H1 (cell line): ENCODE measurements around the gene DGKD. TPM values are rescaled to one million over a fixed set of nuclear protein-coding genes. Genes with fewer than 3 reads are reported as not detected.

Experiments used
- CTCF ChIA-PET: fragments of 300-600 bp; sonication (Branson Sonifier 250); formaldehyde crosslinking; loops from one replicate; lab custom pipeline; 2021; ENCODE audit not compliant: partially characterized antibody; lab: Charles Lee
- POLR2A ChIA-PET: fragments of 300-600 bp; sonication (Branson Sonifier 250); formaldehyde crosslinking; loops from one replicate; lab custom pipeline; 2021; ENCODE audit warnings: inconsistent platforms; ENCODE audit not compliant: partially characterized antibody; lab: Charles Lee
- DNase-seq, 2 experiments: peaks; one replicate each; pipeline versions ENCODE4 v3.0.0 to v3.0.0-alpha.2; 2010 to 2022; ENCODE audit warnings: low spot score in 2 of 2, low read depth in 1 of 2, mixed read lengths in 1 of 2
- FAIRE-seq: peaks from 2 replicates; lab custom pipeline; 2011; peaks lifted over from hg19 to GRCh38; lab: Jason Lieb, UNC
- H2AFZ ChIP-seq: 2 replicates; pipeline ENCODE4 v1.8.1; 2012; ENCODE audit warnings: low read length, inconsistent platforms
- H2AK5ac ChIP-seq: 2 replicates; pipeline ENCODE4 v1.6.1; 2013; ENCODE audit warnings: low read depth, low read length
- H2BK120ac ChIP-seq: replicated peaks from 2 replicates; pipeline ENCODE3; 2013; ENCODE audit warnings: low read depth, low read length, inconsistent platforms
- H2BK12ac ChIP-seq: 2 replicates; pipeline ENCODE4 v1.6.1; 2013; ENCODE audit warnings: low read depth, low read length
- H2BK15ac ChIP-seq: 2 replicates; pipeline ENCODE4 v1.6.1; 2013; ENCODE audit warnings: low read length
- H2BK20ac ChIP-seq: 2 replicates; pipeline ENCODE4 v1.6.1; 2013; ENCODE audit warnings: low read length
- H2BK5ac ChIP-seq: 2 replicates; pipeline ENCODE4 v1.6.1; 2013; ENCODE audit warnings: low read depth, low read length
- H3K14ac ChIP-seq: 2 replicates; pipeline ENCODE4 v1.6.1; 2013; ENCODE audit warnings: inconsistent platforms; ENCODE audit not compliant: insufficient read length
- H3K18ac ChIP-seq: 2 replicates; pipeline ENCODE4 v1.6.1; 2013; ENCODE audit warnings: low read length; ENCODE audit errors: extremely low read depth
- H3K23ac ChIP-seq: 2 replicates; pipeline ENCODE4 v1.6.1; 2013; ENCODE audit warnings: inconsistent platforms; ENCODE audit not compliant: insufficient read length
- H3K23me2 ChIP-seq: 2 replicates; pipeline ENCODE4 v1.6.1; 2013; ENCODE audit warnings: low read depth, low read length
- H3K27ac ChIP-seq: 2 replicates; pipeline ENCODE4 v1.6.1; 2011; ENCODE audit warnings: low read depth, low read length, inconsistent platforms
- H3K27me3 ChIP-seq, 4 experiments: replicated peaks in 1 of 4; 1 replicate in 1 of 4; 2 replicates in 3 of 4; pipeline versions ENCODE4 v1.6.1 to v1.8.1; 2011 to 2013; ENCODE audit warnings: low read length in 3 of 4, mild to moderate bottlenecking in 3 of 4, inconsistent platforms in 2 of 4, mixed read lengths in 2 of 4, moderate library complexity in 1 of 4; ENCODE audit not compliant: control insufficient read depth in 3 of 4, insufficient read depth in 3 of 4; ENCODE audit errors: extremely low read depth in 1 of 4
- H3K36me3 ChIP-seq, 4 experiments: 2 replicates each; pipeline versions ENCODE4 v1.6.1 to v1.8.1; 2011 to 2013; ENCODE audit warnings: mild to moderate bottlenecking in 4 of 4, low read length in 3 of 4, moderate library complexity in 2 of 4, control low read depth in 1 of 4, inconsistent platforms in 1 of 4; ENCODE audit not compliant: insufficient read depth in 4 of 4, control insufficient read depth in 2 of 4
- H3K4ac ChIP-seq: replicated peaks from 2 replicates; pipeline ENCODE3; 2013; ENCODE audit warnings: low read length, low read depth, mixed read lengths, inconsistent platforms; ENCODE audit not compliant: insufficient read length
- H3K4me1 ChIP-seq, 4 experiments: replicated peaks in 1 of 4; 1 replicate in 1 of 4; 2 replicates in 3 of 4; pipeline versions ENCODE4 v1.6.1 to v1.8.1; 2011 to 2013; ENCODE audit warnings: low read length in 3 of 4, inconsistent platforms in 2 of 4, mixed read lengths in 1 of 4; ENCODE audit not compliant: insufficient read depth in 4 of 4, control insufficient read depth in 3 of 4
- H3K4me2 ChIP-seq, 2 experiments: 2 replicates each; pipeline versions ENCODE4 v1.6.1 to v1.8.1; 2011 to 2013; ENCODE audit warnings: low read depth in 2 of 2, low read length in 2 of 2, control low read depth in 1 of 2, inconsistent platforms in 1 of 2, mild to moderate bottlenecking in 1 of 2; ENCODE audit not compliant: insufficient read depth in 1 of 2
- H3K4me3 ChIP-seq, 4 experiments: fragments of 200-600, 300-600 bp in 1 of 4; sonication (generic), shearing (Covaris generic), sonication (Bioruptor Twin) in 1 of 4; 2 replicates each; pipeline versions ENCODE4 v1.5.1 to v1.8.1; 2011 to 2016; ENCODE audit warnings: low read length in 4 of 4, low read depth in 3 of 4, control low read depth in 2 of 4, inconsistent platforms in 2 of 4, mild to moderate bottlenecking in 2 of 4, mixed read lengths in 1 of 4, moderate library complexity in 1 of 4; ENCODE audit not compliant: insufficient read depth in 2 of 4; ENCODE audit errors: extremely low read depth in 1 of 4
- H3K56ac ChIP-seq: replicated peaks from 2 replicates; pipeline ENCODE3; 2013; ENCODE audit warnings: low read depth, mild to moderate bottlenecking, mixed read lengths, low read length, inconsistent platforms; ENCODE audit not compliant: insufficient read length
- H3K79me1 ChIP-seq: 2 replicates; pipeline ENCODE4 v1.6.1; 2013; ENCODE audit warnings: low read depth, low read length, control low read depth
- H3K79me2 ChIP-seq, 2 experiments: 2 replicates each; pipeline versions ENCODE4 v1.6.1 to v1.8.1; 2012 to 2013; ENCODE audit warnings: low read length in 2 of 2, mild to moderate bottlenecking in 2 of 2, inconsistent platforms in 1 of 2; ENCODE audit not compliant: insufficient read depth in 2 of 2, control insufficient read depth in 1 of 2
- H3K9ac ChIP-seq, 4 experiments: replicated peaks in 1 of 4; 1 replicate in 1 of 4; 2 replicates in 3 of 4; pipeline versions ENCODE4 v1.6.1 to v1.8.1; 2011 to 2013; ENCODE audit warnings: low read depth in 3 of 4, low read length in 3 of 4, control low read depth in 2 of 4, mild to moderate bottlenecking in 2 of 4, moderate library complexity in 2 of 4, inconsistent platforms in 1 of 4; ENCODE audit errors: extremely low read depth in 1 of 4
- H3K9me3 ChIP-seq, 2 experiments: 2 replicates each; pipeline versions ENCODE4 v1.6.1 to v1.8.1; 2012 to 2013; ENCODE audit warnings: mild to moderate bottlenecking in 2 of 2, moderate library complexity in 2 of 2, control low read depth in 1 of 2, inconsistent platforms in 1 of 2, low read depth in 1 of 2, low read length in 1 of 2, mixed read lengths in 1 of 2; ENCODE audit not compliant: insufficient read depth in 2 of 2
- H4K20me1 ChIP-seq, 2 experiments: replicated peaks in 1 of 2; 2 replicates each; pipeline versions ENCODE3 to v1.8.1; 2011 to 2013; ENCODE audit warnings: inconsistent platforms in 2 of 2, low read length in 2 of 2, mild to moderate bottlenecking in 1 of 2; ENCODE audit not compliant: insufficient read depth in 2 of 2, control insufficient read depth in 1 of 2
- H4K5ac ChIP-seq: 2 replicates; pipeline ENCODE4 v1.6.1; 2013; ENCODE audit warnings: low read length, low read depth, mixed read lengths, inconsistent platforms; ENCODE audit not compliant: insufficient read length
- H4K8ac ChIP-seq: 2 replicates; pipeline ENCODE4 v1.8.0; 2013; ENCODE audit warnings: mild to moderate bottlenecking, moderate library complexity, low read length, inconsistent platforms; ENCODE audit not compliant: insufficient read depth; ENCODE audit errors: extremely low read depth
- H4K91ac ChIP-seq: replicated peaks from 2 replicates; pipeline ENCODE3; 2013; ENCODE audit warnings: low read length, mixed read lengths, inconsistent platforms; ENCODE audit not compliant: insufficient read length
- BRCA1 ChIP-seq: IDR thresholded peaks from 2 replicates; pipeline ENCODE4 v1.6.1; 2012; ENCODE audit warnings: low read depth, low read length, improper control_type of control experiment
- EP300 ChIP-seq, 2 experiments: IDR thresholded peaks; 1 replicate in 1 of 2; 2 replicates in 1 of 2; pipeline ENCODE4 v1.6.1; 2011 to 2012; ENCODE audit warnings: low read depth in 2 of 2, low read length in 2 of 2, mild to moderate bottlenecking in 2 of 2, borderline replicate concordance in 1 of 2, inconsistent platforms in 1 of 2, moderate library complexity in 1 of 2
- POLR2AphosphoS5 ChIP-seq: IDR thresholded peaks from 2 replicates; pipeline ENCODE4 v1.6.1; 2011; ENCODE audit warnings: low read depth, low read length
- RNF2 ChIP-seq: fragments of 200-900, 300-1000 bp; sonication (generic); IDR thresholded peaks from 2 replicates; pipeline ENCODE4 v1.7.1; 2016; ENCODE audit warnings: borderline replicate concordance, low read depth, mild to moderate bottlenecking, antibody characterized with exemption, low read length; ENCODE audit not compliant: poor library complexity, severe bottlenecking; ENCODE audit errors: missing control alignments
- TAF7 ChIP-seq: optimal IDR thresholded peaks from 2 replicates; pipeline ENCODE3; 2011; ENCODE audit warnings: low read depth, mild to moderate bottlenecking, inconsistent platforms, low read length, moderate library complexity, borderline replicate concordance
- TCF12 ChIP-seq: IDR thresholded peaks from 2 replicates; pipeline ENCODE4 v1.6.1; 2011; ENCODE audit warnings: low read depth, mild to moderate bottlenecking, low read length
- TEAD4 ChIP-seq: IDR thresholded peaks from 2 replicates; pipeline ENCODE4 v1.6.1; 2012; ENCODE audit warnings: low read depth, low read length, inconsistent platforms, mixed read lengths
- YY1 ChIP-seq: IDR thresholded peaks from 2 replicates; pipeline ENCODE4 v1.6.1; 2011; ENCODE audit warnings: low read depth, mild to moderate bottlenecking, low read length
- WGBS, 2 experiments: shearing (Covaris generic) in 1 of 2; methylation state at CpG; one replicate each; pipeline versions ENCODE4 v1.1.6 to v1.1.7; 2013 to 2015; ENCODE audit warnings: low lambda C conversion rate in 2 of 2, mixed read lengths in 2 of 2, inconsistent platforms in 1 of 2, low coverage in 1 of 2, missing lambda C conversion rate in 1 of 2; ENCODE audit not compliant: insufficient replicate concordance in 2 of 2, insufficient coverage in 1 of 2, insufficient read length in 1 of 2; ENCODE audit errors: extremely low coverage in 1 of 2, missing lambda C conversion rate in 1 of 2; 5-methylcytosine and 5-hydroxymethylcytosine counted together
- polyA plus RNA-seq, 7 experiments: library from polyadenylated mRNA; depleted of rRNA in 3 of 7; stranded (reverse) in 5 of 7; unstranded in 2 of 7; fragments of >200 nt in 5 of 7; fragments of 200-250 nt in 2 of 7; gene quantifications; 1 replicate in 5 of 7; 2 replicates in 1 of 7; 4 replicates in 1 of 7; pipeline versions ENCODE4 v1.2.1 to v1.2.3, GENCODE V29; 2011 to 2013; ENCODE audit warnings: missing spikeins in 2 of 7, mixed read lengths in 2 of 7
- total RNA-seq: library from RNA; stranded (reverse); fragmentation: NEBNext Ultra II Directional; extraction: Animal tissue kit (Norgen Biotek cat#: 25700); gene quantifications from 2 replicates; pipeline ENCODE4 v1.2.1, GENCODE V29; 2021
- TF ChIP-seq, protein P1 (sequence below), 3 experiments: IDR thresholded peaks; 1 replicate in 2 of 3; 2 replicates in 1 of 3; pipeline versions ENCODE4 v1.5.1 to v1.6.1; 2011; ENCODE audit warnings: low read length in 3 of 3, mild to moderate bottlenecking in 3 of 3, inconsistent platforms in 2 of 3, low read depth in 1 of 3, moderate library complexity in 1 of 3; ENCODE audit not compliant: insufficient read depth in 1 of 3; ENCODE audit errors: control extremely low read depth in 1 of 3
- TF ChIP-seq, protein P2 (sequence below): IDR thresholded peaks from 2 replicates; pipeline ENCODE4 v1.6.1; 2011; ENCODE audit warnings: low read length, improper control_type of control experiment

The DGKD gene
- total and polyA plus RNA-seq, 2 of the 8 experiments (the other 6 are each of a cell fraction or from before 2014, with no cell fraction given) = 7.7 to 30.9 TPM

DNA sequence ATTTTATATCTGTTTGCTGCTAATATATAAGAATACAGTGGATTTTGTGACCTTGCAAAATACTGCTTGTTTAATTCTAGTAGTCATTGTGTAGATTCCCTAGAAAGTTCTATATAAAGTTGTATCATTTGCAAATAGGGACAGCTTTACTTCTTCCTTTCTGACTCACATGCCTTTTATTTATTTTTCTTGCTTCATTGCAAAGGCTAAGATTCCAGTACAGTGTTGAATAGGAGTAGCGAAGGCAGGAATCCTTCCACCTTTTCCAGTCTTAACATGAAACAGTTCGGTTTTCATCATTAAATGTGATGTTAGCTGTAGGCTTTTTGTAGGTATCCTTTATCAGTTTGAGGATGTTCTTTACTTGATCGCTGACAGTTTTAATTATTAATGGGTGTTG lies 58.1 kb downstream of the DGKD start:
- 86% methylated on average over 3 of the region's 3 CpGs; no CpG with 5 or more reads in 1 of the 2 experiments for WGBS, 2 experiments
- peaks cover 8 to 9% of the 10 kb centered on the region in 2 experiments; a peak in 3 of 4 replicates for H3K9me3 ChIP-seq
- POLR2A ChIA-PET = no interaction called here
- CTCF ChIA-PET = interaction anchor here (3.5 kb wide), 1 partner anchor 31 kb away, joined by 26 read pairs; no protein-coding TSS in a partner anchor
- H4K8ac ChIP-seq = no peak overlapping the region
- H3K4ac ChIP-seq = no peak overlapping the region
- H2AK5ac ChIP-seq = no peak overlapping the region
- H3K23me2 ChIP-seq = no peaks in the 10 kb centered on the region
- H3K27me3 ChIP-seq = no peaks in the 10 kb centered on the region
- H3K4me1 ChIP-seq = no peaks in the 10 kb centered on the region
- H4K20me1 ChIP-seq = peaks cover 0 to 2% of the 10 kb centered on the region in 2 experiments
- H3K9ac ChIP-seq = no peak overlapping the region
- H3K18ac ChIP-seq = no peak overlapping the region
- no peak overlapping the region for H2BK120ac ChIP-seq
- no peak overlapping the region for H2AFZ ChIP-seq
- FAIRE-seq = no peak
- H3K23ac ChIP-seq = no peak overlapping the region
- no peak overlapping the region for H2BK20ac ChIP-seq
- H4K91ac ChIP-seq = no peak overlapping the region
- no peak overlapping the region for H4K5ac ChIP-seq
- H2BK5ac ChIP-seq = no peak overlapping the region
- H3K4me3 ChIP-seq = no peak overlapping the region
- H3K36me3 ChIP-seq = no peaks in the 10 kb centered on the region; a peak in 1 of 8 replicates
- H3K79me2 ChIP-seq = no peaks in the 10 kb centered on the region
- H3K56ac ChIP-seq = no peak overlapping the region
- DNase-seq = no peak
- no peak overlapping the region for H3K14ac ChIP-seq
- H3K79me1 ChIP-seq = 0 out of 2 replicates have a peak, but pooled peaks cover 5% of the 10 kb centered on the region
- no peak overlapping the region for H3K27ac ChIP-seq
- no peak overlapping the region for H3K4me2 ChIP-seq
- no peak overlapping the region for H2BK15ac ChIP-seq
- H2BK12ac ChIP-seq = no peak overlapping the region
- TF ChIP-seq POLR2AphosphoS5 = no peak
- TF ChIP-seq, protein P1, sequence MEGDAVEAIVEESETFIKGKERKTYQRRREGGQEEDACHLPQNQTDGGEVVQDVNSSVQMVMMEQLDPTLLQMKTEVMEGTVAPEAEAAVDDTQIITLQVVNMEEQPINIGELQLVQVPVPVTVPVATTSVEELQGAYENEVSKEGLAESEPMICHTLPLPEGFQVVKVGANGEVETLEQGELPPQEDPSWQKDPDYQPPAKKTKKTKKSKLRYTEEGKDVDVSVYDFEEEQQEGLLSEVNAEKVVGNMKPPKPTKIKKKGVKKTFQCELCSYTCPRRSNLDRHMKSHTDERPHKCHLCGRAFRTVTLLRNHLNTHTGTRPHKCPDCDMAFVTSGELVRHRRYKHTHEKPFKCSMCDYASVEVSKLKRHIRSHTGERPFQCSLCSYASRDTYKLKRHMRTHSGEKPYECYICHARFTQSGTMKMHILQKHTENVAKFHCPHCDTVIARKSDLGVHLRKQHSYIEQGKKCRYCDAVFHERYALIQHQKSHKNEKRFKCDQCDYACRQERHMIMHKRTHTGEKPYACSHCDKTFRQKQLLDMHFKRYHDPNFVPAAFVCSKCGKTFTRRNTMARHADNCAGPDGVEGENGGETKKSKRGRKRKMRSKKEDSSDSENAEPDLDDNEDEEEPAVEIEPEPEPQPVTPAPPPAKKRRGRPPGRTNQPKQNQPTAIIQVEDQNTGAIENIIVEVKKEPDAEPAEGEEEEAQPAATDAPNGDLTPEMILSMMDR (IDR thresholded peaks at IDR 0.05; ENCODE audit: control extremely low read depth in 1 of 3, insufficient read depth in 1 of 3, low read depth in 1 of 3, low read length in 3 of 3) = no peak
- no peak for TF ChIP-seq TCF12
- TF ChIP-seq TEAD4 = no peak
- TF ChIP-seq YY1 = no peak
- no peak for TF ChIP-seq RNF2
- TF ChIP-seq, protein P2, sequence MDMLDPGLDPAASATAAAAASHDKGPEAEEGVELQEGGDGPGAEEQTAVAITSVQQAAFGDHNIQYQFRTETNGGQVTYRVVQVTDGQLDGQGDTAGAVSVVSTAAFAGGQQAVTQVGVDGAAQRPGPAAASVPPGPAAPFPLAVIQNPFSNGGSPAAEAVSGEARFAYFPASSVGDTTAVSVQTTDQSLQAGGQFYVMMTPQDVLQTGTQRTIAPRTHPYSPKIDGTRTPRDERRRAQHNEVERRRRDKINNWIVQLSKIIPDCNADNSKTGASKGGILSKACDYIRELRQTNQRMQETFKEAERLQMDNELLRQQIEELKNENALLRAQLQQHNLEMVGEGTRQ = no peak
- no peak for TF ChIP-seq EP300 (IDR thresholded peaks at IDR 0.05; ENCODE audit: borderline replicate concordance in 1 of 2, low read depth in 2 of 2, low read length in 2 of 2)
- no peak for TF ChIP-seq TAF7
- no peak for TF ChIP-seq BRCA1
